ENCODE results near the gene MEGF6. TPM values are rescaled to one million over a fixed set of nuclear protein-coding genes. Genes with fewer than 3 reads are reported as not detected.
"Not testable (repeated sequence)": the region's sequence is repeated elsewhere in the genome, so short reads cannot be mapped to it uniquely, and the experiment has no call there.

Gene MEGF6
- total RNA-seq, 1 experiment from 2014 or later, result 14.3 TPM

- POLR2A ChIA-PET, result interaction anchor here (0.6 to 0.7 kb wide), 2 partner anchors 23 to 57 kb away, joined by 3 to 4 read pairs; no protein-coding TSS in a partner anchor
- H3K9me3 Mint-ChIP-seq (ENCODE audit: unreplicated experiment), result peaks cover 9% of the 10 kb centered on the region
- no peak overlapping the region for H3K27ac Mint-ChIP-seq (ENCODE audit: low read depth, unreplicated experiment)
- no TSS peak for BruUV-seq (replicated peaks)
- H3K27me3 Mint-ChIP-seq (ENCODE audit: insufficient read depth, unreplicated experiment), result no peaks in the 10 kb centered on the region
- CTCF ChIA-PET, result interaction anchor here (0.6 kb wide), 1 partner anchor 302 kb away, joined by 3 read pairs; no protein-coding TSS in a partner anchor
- no peak overlapping the region for H3K4me3 Mint-ChIP-seq (ENCODE audit: unreplicated experiment)
- no peaks in the 10 kb centered on the region for H3K36me3 Mint-ChIP-seq (ENCODE audit: insufficient read depth, unreplicated experiment)
- DNase-seq (ENCODE audit: unreplicated experiment), result no peak
- H3K4me1 Mint-ChIP-seq (ENCODE audit: insufficient read depth, unreplicated experiment), result no peaks in the 10 kb centered on the region
- intact Hi-C loops (cut with micrococcal nuclease), result no loop called here
- TF ChIP-seq, protein P1, sequence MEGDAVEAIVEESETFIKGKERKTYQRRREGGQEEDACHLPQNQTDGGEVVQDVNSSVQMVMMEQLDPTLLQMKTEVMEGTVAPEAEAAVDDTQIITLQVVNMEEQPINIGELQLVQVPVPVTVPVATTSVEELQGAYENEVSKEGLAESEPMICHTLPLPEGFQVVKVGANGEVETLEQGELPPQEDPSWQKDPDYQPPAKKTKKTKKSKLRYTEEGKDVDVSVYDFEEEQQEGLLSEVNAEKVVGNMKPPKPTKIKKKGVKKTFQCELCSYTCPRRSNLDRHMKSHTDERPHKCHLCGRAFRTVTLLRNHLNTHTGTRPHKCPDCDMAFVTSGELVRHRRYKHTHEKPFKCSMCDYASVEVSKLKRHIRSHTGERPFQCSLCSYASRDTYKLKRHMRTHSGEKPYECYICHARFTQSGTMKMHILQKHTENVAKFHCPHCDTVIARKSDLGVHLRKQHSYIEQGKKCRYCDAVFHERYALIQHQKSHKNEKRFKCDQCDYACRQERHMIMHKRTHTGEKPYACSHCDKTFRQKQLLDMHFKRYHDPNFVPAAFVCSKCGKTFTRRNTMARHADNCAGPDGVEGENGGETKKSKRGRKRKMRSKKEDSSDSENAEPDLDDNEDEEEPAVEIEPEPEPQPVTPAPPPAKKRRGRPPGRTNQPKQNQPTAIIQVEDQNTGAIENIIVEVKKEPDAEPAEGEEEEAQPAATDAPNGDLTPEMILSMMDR (IDR thresholded peaks at IDR 0.05; ENCODE audit: unreplicated experiment), result no peak
These were observed 32.9 kb downstream of the MEGF6 start for GRCh38 chr1:3578433-3578805.

- H3K36me3 Mint-ChIP-seq (ENCODE audit: insufficient read depth, unreplicated experiment), result no peaks in the 10 kb centered on the region
- no TSS peak for BruUV-seq (replicated peaks)
- POLR2A ChIA-PET, result interaction anchor here (0.7 kb wide), 1 partner anchor 57 kb away, joined by 4 read pairs; no protein-coding TSS in a partner anchor
These were observed 33.4 kb downstream of the MEGF6 start for GRCh38 chr1:3577711-3578432.

DNA sequence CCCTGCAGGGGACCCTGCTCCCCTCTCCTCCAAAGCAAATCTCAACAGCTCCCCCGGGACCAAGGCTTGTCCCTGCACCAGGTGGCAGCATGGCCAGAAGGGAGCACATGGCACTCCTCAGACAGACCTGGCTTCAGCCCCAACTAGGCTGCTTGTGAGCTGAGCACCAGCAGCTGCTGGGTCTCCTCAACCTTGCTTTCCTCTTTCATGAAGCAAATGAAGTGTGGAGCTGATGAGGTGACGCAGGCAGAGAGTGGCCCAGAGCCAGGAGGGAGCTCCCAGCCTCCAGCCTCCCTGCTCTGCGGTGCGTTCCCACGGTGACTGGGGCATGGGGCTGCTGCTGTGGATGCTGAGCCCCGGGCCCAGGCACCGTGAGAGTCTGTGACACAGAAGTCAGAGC lies 34.0 kb downstream of the MEGF6 start:
- no peaks in the 10 kb centered on the region for H3K27me3 Mint-ChIP-seq (ENCODE audit: insufficient read depth, unreplicated experiment)
- no peaks in the 10 kb centered on the region for H3K4me1 Mint-ChIP-seq (ENCODE audit: insufficient read depth, unreplicated experiment)
- no peak overlapping the region for H3K4me3 Mint-ChIP-seq (ENCODE audit: unreplicated experiment)
- ChIA-PET POLR2A (no interaction called here), CTCF (interaction anchor here (0.7 to 1.0 kb wide), 6 partner anchors 11 to 1344 kb away, joined by 3 to 5 read pairs (median 4); no protein-coding TSS in a partner anchor)
- H3K27ac Mint-ChIP-seq (ENCODE audit: low read depth, unreplicated experiment), result no peak overlapping the region
- H3K9me3 Mint-ChIP-seq (ENCODE audit: unreplicated experiment), result peaks cover 3% of the 10 kb centered on the region
- intact Hi-C loops (cut with micrococcal nuclease), result no loop called here
- no peak for DNase-seq (ENCODE audit: unreplicated experiment)
- H3K36me3 Mint-ChIP-seq (ENCODE audit: insufficient read depth, unreplicated experiment), result no peaks in the 10 kb centered on the region
- no TSS peak for BruUV-seq (replicated peaks)
- TF ChIP-seq, protein P1 (IDR thresholded peaks at IDR 0.05; ENCODE audit: unreplicated experiment), result no peak

More at GRCh38 chr1:3577711-3578432, 33.4 kb downstream of the MEGF6 start:
- TF ChIP-seq, protein P1 (IDR thresholded peaks at IDR 0.05; ENCODE audit: unreplicated experiment), result no peak
- H3K4me1 Mint-ChIP-seq (ENCODE audit: insufficient read depth, unreplicated experiment), result no peaks in the 10 kb centered on the region
- no peak for DNase-seq (ENCODE audit: unreplicated experiment)
- intact Hi-C loops (cut with micrococcal nuclease), result no loop called here
- CTCF ChIA-PET, result interaction anchor here (0.7 to 0.9 kb wide), 3 partner anchors 11 to 1344 kb away, joined by 3 to 5 read pairs (median 4); no protein-coding TSS in a partner anchor
- peaks cover 9% of the 10 kb centered on the region for H3K9me3 Mint-ChIP-seq (ENCODE audit: unreplicated experiment)
- H3K27me3 Mint-ChIP-seq (ENCODE audit: insufficient read depth, unreplicated experiment), result no peaks in the 10 kb centered on the region
- no peak overlapping the region for H3K4me3 Mint-ChIP-seq (ENCODE audit: unreplicated experiment)
- H3K27ac Mint-ChIP-seq (ENCODE audit: low read depth, unreplicated experiment), result no peak overlapping the region

DNA sequence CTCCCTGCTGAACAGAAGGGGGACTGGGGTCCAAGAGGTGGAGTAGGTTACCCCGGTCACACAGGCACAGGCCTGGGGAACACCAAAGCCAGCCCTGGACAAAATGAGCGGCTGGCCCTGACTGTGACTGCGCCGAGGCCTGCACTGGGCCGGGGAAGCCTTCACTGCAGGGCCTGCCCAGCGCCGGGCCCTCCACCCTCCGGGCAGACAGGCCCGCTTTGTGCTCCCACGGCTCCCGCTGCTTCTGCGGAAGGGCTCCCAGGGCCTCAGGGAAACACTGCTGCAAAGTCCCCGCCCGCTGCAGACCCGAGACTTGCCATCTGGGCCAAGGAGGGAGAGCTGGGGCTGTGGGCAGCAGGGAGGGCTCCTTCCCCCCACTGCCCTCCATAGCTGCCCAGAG lies 35.3 kb downstream of the MEGF6 start:
- intact Hi-C loops (cut with micrococcal nuclease), result no loop called here
- no peak overlapping the region for H3K4me3 Mint-ChIP-seq (ENCODE audit: unreplicated experiment)
- POLR2A ChIA-PET, result interaction anchor here (0.6 to 0.8 kb wide), 2 partner anchors 17 to 91 kb away, joined by 3 read pairs; no protein-coding TSS in a partner anchor
- TF ChIP-seq, protein P1 (IDR thresholded peaks at IDR 0.05; ENCODE audit: unreplicated experiment), result no peak
- DNase-seq (ENCODE audit: unreplicated experiment), result no peak
- H3K27me3 Mint-ChIP-seq (ENCODE audit: insufficient read depth, unreplicated experiment), result no peaks in the 10 kb centered on the region
- CTCF ChIA-PET, result interaction anchor here (0.7 kb wide), 1 partner anchor 127 kb away, joined by 3 read pairs; no protein-coding TSS in a partner anchor
- no peaks in the 10 kb centered on the region for H3K36me3 Mint-ChIP-seq (ENCODE audit: insufficient read depth, unreplicated experiment)
- no peak overlapping the region for H3K27ac Mint-ChIP-seq (ENCODE audit: low read depth, unreplicated experiment)
- H3K9me3 Mint-ChIP-seq (ENCODE audit: unreplicated experiment), result no peaks in the 10 kb centered on the region
- H3K4me1 Mint-ChIP-seq (ENCODE audit: insufficient read depth, unreplicated experiment), result no peaks in the 10 kb centered on the region
- no TSS peak for BruUV-seq (replicated peaks)

DNA sequence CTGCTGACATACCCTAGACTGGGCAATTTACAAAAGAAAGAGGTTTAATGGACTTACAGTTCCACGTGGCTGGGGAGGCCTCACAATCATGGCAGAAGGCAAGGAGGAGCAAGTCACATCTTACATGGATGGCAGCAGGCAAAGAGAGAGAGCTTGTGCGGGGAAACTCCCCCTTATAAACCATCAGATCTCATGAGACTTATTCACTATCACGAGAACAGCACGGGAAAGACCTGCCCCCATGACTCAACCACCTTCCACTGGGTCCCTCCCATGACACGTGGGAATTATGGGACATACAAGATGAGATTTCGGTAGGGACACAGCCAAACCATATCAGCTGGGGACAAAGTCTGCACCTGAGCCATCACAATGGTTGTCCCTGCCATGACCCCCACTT lies 35.8 kb downstream of the MEGF6 start:
- H3K36me3 Mint-ChIP-seq (ENCODE audit: insufficient read depth, unreplicated experiment); BruUV-seq (replicated peaks); H3K9me3 Mint-ChIP-seq (ENCODE audit: unreplicated experiment); intact Hi-C loops (cut with micrococcal nuclease); H3K27ac Mint-ChIP-seq (ENCODE audit: low read depth, unreplicated experiment); H3K4me1 Mint-ChIP-seq (ENCODE audit: insufficient read depth, unreplicated experiment); DNase-seq (ENCODE audit: unreplicated experiment); H3K4me3 Mint-ChIP-seq (ENCODE audit: unreplicated experiment); H3K27me3 Mint-ChIP-seq (ENCODE audit: insufficient read depth, unreplicated experiment): not testable (repeated sequence)
- ChIA-PET POLR2A (interaction anchor here (0.6 kb wide), 1 partner anchor 17 kb away, joined by 3 read pairs; no protein-coding TSS in a partner anchor), CTCF (interaction anchor here (1.6 kb wide), 1 partner anchor 39 kb away, joined by 4 read pairs; no protein-coding TSS in a partner anchor)

Measured in MCF 10A (cell line).